Naive thymus-derived CD4-positive, alpha-beta T cell (primary cell): Measurements from ENCODE around the gene STRC. TPM values are rescaled to one million over a fixed set of nuclear protein-coding genes. Genes with fewer than 3 reads are reported as not detected.
"Not testable (repeated sequence)": the region's sequence is repeated elsewhere in the genome, so short reads cannot be mapped to it uniquely, and the experiment has no call there.

Experiments
- ATAC-seq: fragments of 150-1000 bp; cut with Tn5 transposase; 2 replicates; pipeline ENCODE4 v1.10.0; 2021; ENCODE audit warnings: mild to moderate bottlenecking, moderate library complexity
- CTCF ChIA-PET: fragments of 350-600 bp; sonication (Branson Sonifier 250); formaldehyde crosslinking; loops from one replicate; lab custom pipeline; 2021; ENCODE audit warnings: antibody characterized with exemption; lab: Charles Lee
- POLR2A ChIA-PET: fragments of 350-600 bp; sonication (Branson Sonifier 250); formaldehyde crosslinking; loops from one replicate; lab custom pipeline; 2021; ENCODE audit warnings: antibody characterized with exemption, inconsistent platforms; lab: Charles Lee
- DNase-seq, 9 donors: peaks; one replicate each; pipeline versions ENCODE4 v3.0.0 to v3.0.0-alpha.2; 2020 to 2022; ENCODE audit warnings: mixed read lengths in 1 of 9
- H3K27ac ChIP-seq: one replicate; pipeline ENCODE4 v1.7.0; 2013; ENCODE audit warnings: mild to moderate bottlenecking, low read depth, low read length, moderate library complexity
- H3K27me3 ChIP-seq, 2 donors: one replicate each; pipeline ENCODE4 v1.7.0; 2013; ENCODE audit warnings: low read length in 2 of 2, mild to moderate bottlenecking in 2 of 2, moderate library complexity in 2 of 2; ENCODE audit not compliant: control insufficient read depth in 2 of 2, insufficient read depth in 2 of 2
- H3K36me3 ChIP-seq, 3 experiments: 1 replicate in 2 of 3; 2 replicates in 1 of 3; pipeline ENCODE4 v1.7.0; 2013; ENCODE audit warnings: low read length in 3 of 3, mild to moderate bottlenecking in 3 of 3, moderate library complexity in 1 of 3; ENCODE audit not compliant: insufficient read depth in 3 of 3, control insufficient read depth in 2 of 3
- H3K4me1 ChIP-seq, 2 donors: one replicate each; pipeline ENCODE4 v1.7.0; 2013; ENCODE audit warnings: low read length in 2 of 2, mild to moderate bottlenecking in 2 of 2, moderate library complexity in 1 of 2; ENCODE audit not compliant: control insufficient read depth in 2 of 2, insufficient read depth in 2 of 2
- H3K4me3 ChIP-seq: 2 replicates; pipeline ENCODE4 v1.7.0; 2013; ENCODE audit warnings: mild to moderate bottlenecking, low read length
- H3K9me3 ChIP-seq, 3 experiments: 1 replicate in 2 of 3; 2 replicates in 1 of 3; pipeline ENCODE4 v1.7.0; 2013; ENCODE audit warnings: low read length in 3 of 3; ENCODE audit not compliant: control insufficient read depth in 2 of 3
- H3K27ac Mint-ChIP-seq, 9 donors: one replicate each; pipeline ENCODE4 v1.8.0; 2020 to 2022; ENCODE audit warnings: mixed read lengths in 9 of 9, mild to moderate bottlenecking in 8 of 9, moderate library complexity in 5 of 9, inconsistent platforms in 2 of 9
- H3K27me3 Mint-ChIP-seq, 5 donors: one replicate each; pipeline ENCODE4 v1.8.0; 2021 to 2022; ENCODE audit warnings: mixed read lengths in 5 of 5, mild to moderate bottlenecking in 1 of 5
- H3K36me3 Mint-ChIP-seq, 5 donors: one replicate each; pipeline ENCODE4 v1.8.0; 2020 to 2022; ENCODE audit warnings: mixed read lengths in 5 of 5, mild to moderate bottlenecking in 3 of 5, inconsistent platforms in 1 of 5
- H3K4me1 Mint-ChIP-seq, 7 donors: one replicate each; pipeline ENCODE4 v1.8.0; 2020 to 2022; ENCODE audit warnings: mixed read lengths in 7 of 7, mild to moderate bottlenecking in 3 of 7, inconsistent platforms in 1 of 7
- H3K4me3 Mint-ChIP-seq, 10 donors: one replicate each; pipeline ENCODE4 v1.8.0; 2020 to 2022; ENCODE audit warnings: mild to moderate bottlenecking in 10 of 10, mixed read lengths in 10 of 10, moderate library complexity in 6 of 10, inconsistent platforms in 2 of 10
- H3K9me3 Mint-ChIP-seq, 11 donors: one replicate each; pipeline ENCODE4 v1.8.0; 2020 to 2022; ENCODE audit warnings: mixed read lengths in 11 of 11, mild to moderate bottlenecking in 4 of 11, inconsistent platforms in 1 of 11, moderate library complexity in 1 of 11
- intact Hi-C, 2 donors: fragments of 100-400 bp; cut with micrococcal nuclease; formaldehyde crosslinking; loops; one replicate each; pipeline ENCODE4 v1.15.1; 2023
- polyA plus RNA-seq, 2 donors: library from polyadenylated mRNA; unstranded; fragments of 300-500 nt; fragmentation: Illumina TruSeq; gene quantifications; one replicate each; pipeline ENCODE4 v1.2.3, GENCODE V29; 2021
- total RNA-seq, 6 experiments: library from RNA in 5 of 6; stranded (reverse) in 5 of 6; gene quantifications; 1 replicate in 5 of 6; 2 replicates in 1 of 6; pipeline ENCODE4 v1.2.3 and lab custom pipeline; 2021 to 2026

STRC gene
- total and polyA plus RNA-seq, 7 experiments from 2014 or later = 0.56 to 3.9 (median 2.0) TPM; not detected in 2

DNA sequence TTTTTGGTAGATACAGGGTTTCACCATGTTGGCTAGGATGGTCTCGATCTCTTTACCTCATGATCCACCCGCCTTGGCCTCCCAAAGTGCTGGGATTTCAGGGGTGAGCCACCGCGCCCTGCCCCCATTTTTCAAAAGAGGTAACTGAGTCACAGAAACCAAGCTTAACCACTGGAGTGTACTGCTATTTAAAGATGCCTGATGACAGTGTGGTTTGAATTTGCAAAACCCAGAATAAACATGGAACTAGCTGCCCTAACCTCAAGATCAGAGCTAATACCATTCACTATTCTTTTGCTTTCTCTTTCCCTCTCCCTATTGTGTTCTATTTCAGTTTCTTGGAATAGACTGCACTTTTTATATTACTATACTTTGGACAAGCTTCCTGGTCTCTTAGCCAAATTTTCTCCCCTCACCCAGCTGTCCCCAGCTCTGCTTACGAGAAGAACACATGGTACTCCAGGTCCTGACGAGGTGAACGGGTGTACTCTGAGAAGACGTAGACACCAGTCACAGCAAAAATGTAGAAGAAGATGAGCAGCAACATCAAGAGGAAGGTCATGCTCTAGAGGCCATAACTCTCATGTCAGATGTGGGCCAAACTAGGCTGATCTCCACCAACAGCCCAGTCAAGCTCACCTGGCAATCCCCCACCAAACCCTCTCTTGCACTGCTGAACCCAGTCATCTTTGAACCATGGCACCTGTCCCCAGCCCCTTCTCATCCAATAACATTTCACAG is 20.0 kb upstream of the STRC start:
- H3K9me3 ChIP-seq, H3K4me3 Mint-ChIP-seq, H3K36me3 ChIP-seq, H3K27me3 ChIP-seq, H3K27ac ChIP-seq, intact Hi-C loops, H3K4me3 ChIP-seq, POLR2A ChIA-PET, ATAC-seq, DNase-seq, CTCF ChIA-PET, H3K4me1 Mint-ChIP-seq, H3K9me3 Mint-ChIP-seq, H3K27ac Mint-ChIP-seq, H3K4me1 ChIP-seq, H3K27me3 Mint-ChIP-seq: not testable (repeated sequence)
- H3K36me3 Mint-ChIP-seq = peaks cover 0 to 17% (median 3%) of the 10 kb centered on the region in 5 donors

DNA sequence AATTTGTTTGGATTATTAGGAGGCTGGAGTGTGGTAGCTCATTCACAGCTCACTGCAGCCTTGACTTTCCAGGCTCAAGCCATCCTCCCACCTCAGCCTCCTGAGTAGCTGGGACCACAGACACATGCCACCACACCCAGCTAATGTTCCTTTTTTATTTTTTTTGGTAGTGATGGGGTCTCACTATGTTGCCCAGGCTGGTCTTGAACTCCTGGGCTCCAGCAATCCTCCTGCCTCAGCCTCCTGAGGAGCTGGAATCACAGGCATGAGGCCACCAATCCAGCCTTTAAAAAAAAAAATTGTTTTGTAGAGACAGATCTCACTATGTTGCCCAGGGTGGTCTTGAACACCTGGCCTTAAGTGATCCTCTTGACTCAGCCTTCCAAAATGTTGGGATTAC is 8.3 kb upstream of the STRC start:
- intact Hi-C loops, H3K4me3 Mint-ChIP-seq, H3K9me3 Mint-ChIP-seq: not testable (repeated sequence)

DNA sequence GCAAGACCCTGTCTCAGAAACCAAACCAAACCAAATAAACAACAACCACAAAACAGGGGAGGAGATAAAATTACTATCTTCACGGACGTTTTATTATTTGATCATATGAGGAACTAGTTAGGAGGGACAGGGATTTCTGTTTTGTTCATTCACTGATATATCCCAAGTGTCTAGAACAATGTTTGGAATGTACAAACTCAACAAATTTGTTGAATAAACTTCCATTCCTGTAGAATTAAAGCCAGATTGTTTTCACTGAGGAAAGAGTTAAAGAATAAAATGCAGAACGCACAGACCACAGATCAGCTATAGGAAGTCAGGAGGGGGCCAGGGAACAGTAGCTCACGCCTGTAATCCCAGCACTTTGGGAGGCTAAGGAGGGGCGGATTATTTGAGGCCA is 6.5 kb upstream of the STRC start:
- Mint-ChIP-seq H3K27me3 (peaks cover 0 to 22% (median 3%) of the 10 kb centered on the region in 5 donors), H3K4me1 (no peaks in the 10 kb centered on the region), H3K36me3 (no peaks in the 10 kb centered on the region), H3K9me3 (peaks cover 0 to 1% (median 0%) of the 10 kb centered on the region in 11 donors), H3K4me3 (no peak overlapping the region), H3K27ac (no peak overlapping the region)
- H3K36me3 ChIP-seq = no peaks in the 10 kb centered on the region
- no peak for ATAC-seq
- CTCF ChIA-PET = no interaction called here
- no peak overlapping the region for H3K27ac ChIP-seq
- no peak for DNase-seq
- no peak overlapping the region for H3K4me3 ChIP-seq
- no peaks in the 10 kb centered on the region for H3K27me3 ChIP-seq
- H3K9me3 ChIP-seq = no peaks in the 10 kb centered on the region
- H3K4me1 ChIP-seq = no peaks in the 10 kb centered on the region
- POLR2A ChIA-PET = no interaction called here
- intact Hi-C loops = no loop called here

More for the DNA sequence above, 8.3 kb upstream of the STRC start:
- H3K27ac Mint-ChIP-seq, H3K4me1 ChIP-seq, H3K36me3 ChIP-seq, CTCF ChIA-PET, H3K27ac ChIP-seq, H3K4me1 Mint-ChIP-seq, H3K36me3 Mint-ChIP-seq, DNase-seq, POLR2A ChIA-PET, H3K9me3 ChIP-seq, ATAC-seq, H3K4me3 ChIP-seq, H3K27me3 ChIP-seq: not testable (repeated sequence)
- H3K27me3 Mint-ChIP-seq = peaks cover 0 to 14% (median 0%) of the 10 kb centered on the region in 5 donors

DNA sequence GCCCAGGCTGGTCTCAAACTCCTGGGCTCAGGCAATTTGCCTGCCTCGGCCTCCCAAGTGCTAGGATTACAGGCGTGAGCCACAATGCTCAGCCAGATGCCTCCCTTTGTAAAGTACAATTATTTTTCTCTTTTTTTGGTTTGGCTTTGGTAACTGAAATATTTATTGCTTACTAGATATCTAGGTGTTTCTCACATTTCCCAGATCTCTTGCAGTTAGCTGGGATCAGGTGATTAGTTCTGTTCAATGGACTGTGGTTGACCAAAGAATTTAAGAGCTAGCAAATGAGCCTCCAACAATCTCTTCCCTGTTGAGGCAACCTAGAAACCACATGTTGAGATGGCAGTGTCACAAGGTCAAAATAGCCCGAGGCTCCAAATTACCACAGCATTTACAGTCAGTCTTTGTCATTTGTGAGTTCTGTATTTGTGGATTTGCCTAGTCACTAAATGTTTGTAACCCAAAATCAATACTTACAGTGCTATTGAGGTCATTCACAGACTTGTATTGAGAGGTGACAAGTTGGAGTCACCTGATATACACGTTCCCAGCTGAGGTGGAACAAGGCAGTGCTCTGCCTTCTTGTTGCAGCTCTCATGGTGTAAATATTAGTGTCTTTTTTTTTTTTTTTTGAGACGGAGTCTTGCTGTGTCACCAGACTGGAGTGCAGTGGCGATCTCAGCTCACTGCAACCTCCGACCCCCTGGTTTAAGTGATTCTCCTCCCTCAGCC is 3.6 kb upstream of the STRC start:
- H3K27me3 Mint-ChIP-seq = peaks cover 7 to 32% (median 11%) of the 10 kb centered on the region in 5 donors
- H3K27me3 ChIP-seq, intact Hi-C loops, H3K4me1 Mint-ChIP-seq, H3K4me3 Mint-ChIP-seq, H3K9me3 ChIP-seq, POLR2A ChIA-PET, ATAC-seq, H3K9me3 Mint-ChIP-seq, H3K36me3 Mint-ChIP-seq, H3K36me3 ChIP-seq, DNase-seq, H3K4me1 ChIP-seq, H3K27ac Mint-ChIP-seq, H3K4me3 ChIP-seq, H3K27ac ChIP-seq: not testable (repeated sequence)
- CTCF ChIA-PET = interaction anchor here (0.7 kb wide), 1 partner anchor 244 kb away, joined by 3 read pairs; no protein-coding TSS in a partner anchor

DNA sequence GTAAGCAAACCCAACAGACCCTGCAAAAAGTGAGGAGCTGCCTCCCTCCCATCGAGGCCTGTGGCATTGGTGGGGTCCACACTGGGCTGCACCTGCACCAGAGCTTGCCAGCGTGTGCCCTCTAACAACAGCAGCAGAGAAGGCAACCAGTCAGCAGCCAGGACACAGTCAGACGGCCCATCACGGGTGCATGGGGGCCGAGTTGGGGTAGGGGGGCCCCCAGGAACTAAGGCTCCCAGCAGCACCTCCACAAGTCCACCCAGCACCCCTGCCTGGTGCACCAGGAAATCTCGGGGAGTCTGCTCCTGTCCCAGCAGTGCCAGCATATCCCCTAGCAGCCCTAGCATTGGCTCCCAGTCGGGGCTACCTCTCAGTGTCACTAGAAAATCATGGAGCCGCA is 850 bp downstream of the STRC start:
- H3K4me3 Mint-ChIP-seq, ATAC-seq, H3K9me3 ChIP-seq, POLR2A ChIA-PET, H3K27ac ChIP-seq, H3K9me3 Mint-ChIP-seq, H3K36me3 Mint-ChIP-seq, H3K4me1 ChIP-seq, DNase-seq, H3K27ac Mint-ChIP-seq, intact Hi-C loops, H3K4me3 ChIP-seq, CTCF ChIA-PET, H3K36me3 ChIP-seq, H3K27me3 ChIP-seq, H3K4me1 Mint-ChIP-seq: not testable (repeated sequence)
- peaks cover 7 to 20% (median 11%) of the 10 kb centered on the region in 5 donors for H3K27me3 Mint-ChIP-seq

DNA sequence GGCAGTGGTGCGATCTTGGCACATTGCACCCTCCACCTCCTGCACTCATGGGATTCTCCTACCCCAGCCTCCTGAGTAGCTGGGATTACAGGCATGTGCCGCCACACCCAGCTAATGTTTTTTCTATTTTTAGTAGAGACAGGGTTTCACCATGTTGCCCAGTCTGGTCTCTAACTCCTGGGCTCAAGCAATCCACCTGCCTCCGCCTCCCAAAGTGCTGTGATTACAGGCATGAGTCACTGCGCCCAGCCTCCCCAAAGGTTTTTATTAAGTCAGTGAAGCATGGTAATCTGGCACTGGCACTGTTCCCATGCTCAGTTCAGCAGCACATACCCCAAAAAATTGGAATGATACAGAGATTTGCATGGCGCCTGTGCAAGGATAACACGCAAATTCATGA is 16.4 kb downstream of the STRC start:
- ATAC-seq, H3K27ac Mint-ChIP-seq, H3K9me3 Mint-ChIP-seq, H3K4me3 Mint-ChIP-seq, intact Hi-C loops, H3K4me1 ChIP-seq, H3K27ac ChIP-seq, H3K4me3 ChIP-seq, H3K36me3 ChIP-seq, POLR2A ChIA-PET, H3K9me3 ChIP-seq, H3K27me3 ChIP-seq, DNase-seq, H3K36me3 Mint-ChIP-seq, H3K4me1 Mint-ChIP-seq: not testable (repeated sequence)
- CTCF ChIA-PET = interaction anchor here (0.7 kb wide), 1 partner anchor 164 kb away, joined by 3 read pairs; no protein-coding TSS in a partner anchor
- H3K27me3 Mint-ChIP-seq = peaks cover 23 to 34% (median 28%) of the 10 kb centered on the region in 5 donors
